IMR-90 (cell line): ENCODE data around the gene RASGRP1. TPM values are rescaled to one million over a fixed set of nuclear protein-coding genes. Genes with fewer than 3 reads are reported as not detected.
A peak's percentile ranks its signal among the peaks of the same experiment; 100 is the strongest.

Source experiments
- ATAC-seq: fragments of 200-7000 bp; cut with Tn5 transposase; 2 replicates; pipeline ENCODE4 v1.9.1; 2020; ENCODE audit warnings: low read depth, mild to moderate bottlenecking, moderate library complexity
- BruUV-seq: library from RNA; stranded (reverse); fragments of 400-500 nt; replicated peaks from 2 replicates; lab custom pipeline; 2021; lab: Mats Ljungman, UMichigan
- CTCF ChIA-PET: fragments of 300-600 bp; formaldehyde crosslinking; extraction: SDS; loops from one replicate; lab custom pipeline; 2021; ENCODE audit warnings: antibody characterized with exemption; lab: Yijun Ruan, JAX
- POLR2A ChIA-PET: fragments of 300-600 bp; sonication (Branson Sonifier 250); formaldehyde crosslinking; loops from one replicate; lab custom pipeline; 2022; ENCODE audit warnings: antibody characterized with exemption; ENCODE audit not compliant: unreplicated experiment; lab: Charles Lee
- DNase-seq: peaks from one replicate; pipeline ENCODE4 v3.0.0; 2013
- H2AFZ ChIP-seq: replicated peaks from 2 replicates; pipeline ENCODE3; 2013; ENCODE audit warnings: low read length, mild to moderate bottlenecking; ENCODE audit not compliant: poor library complexity
- H2AK5ac ChIP-seq: 2 replicates; pipeline ENCODE4 v1.6.1; 2013; ENCODE audit warnings: low read depth, low read length, inconsistent platforms
- H2AK9ac ChIP-seq: replicated peaks from 2 replicates; pipeline ENCODE3; 2013; ENCODE audit warnings: mild to moderate bottlenecking, low read depth, low read length, moderate library complexity; ENCODE audit not compliant: poor library complexity
- H2BK120ac ChIP-seq: 2 replicates; pipeline ENCODE4 v1.6.1; 2013; ENCODE audit warnings: low read depth, low read length, inconsistent platforms
- H2BK15ac ChIP-seq: 3 replicates; pipeline ENCODE4 v1.6.1; 2013; ENCODE audit warnings: low read depth, low read length, inconsistent platforms
- H2BK20ac ChIP-seq: 2 replicates; pipeline ENCODE4 v1.6.1; 2013; ENCODE audit warnings: low read depth, mild to moderate bottlenecking, inconsistent platforms, low read length, moderate library complexity
- H2BK5ac ChIP-seq: 2 replicates; pipeline ENCODE4 v1.6.1; 2013; ENCODE audit warnings: mild to moderate bottlenecking, low read depth, low read length, inconsistent platforms; ENCODE audit not compliant: poor library complexity, severe bottlenecking
- H3K14ac ChIP-seq: replicated peaks from 2 replicates; pipeline ENCODE4 v1.6.1; 2013; ENCODE audit warnings: low read depth, low read length, inconsistent platforms
- H3K18ac ChIP-seq: 2 replicates; pipeline ENCODE4 v1.6.1; 2013; ENCODE audit warnings: low read depth, low read length, control low read depth
- H3K23ac ChIP-seq: 2 replicates; pipeline ENCODE4 v1.6.1; 2013; ENCODE audit warnings: low read depth, low read length, inconsistent platforms
- H3K27ac ChIP-seq: 2 replicates; pipeline ENCODE4 v1.5.1; 2013; ENCODE audit warnings: mild to moderate bottlenecking, control low read depth, low read length; ENCODE audit not compliant: insufficient read depth
- H3K27me3 ChIP-seq: 2 replicates; pipeline ENCODE4 v1.6.1; 2013; ENCODE audit warnings: low read length; ENCODE audit not compliant: control insufficient read depth, insufficient read depth
- H3K36me3 ChIP-seq: 2 replicates; pipeline ENCODE4 v1.6.1; 2013; ENCODE audit warnings: low read length, mixed read lengths; ENCODE audit not compliant: control insufficient read depth, insufficient read depth
- H3K4ac ChIP-seq: 2 replicates; pipeline ENCODE4 v1.6.1; 2013; ENCODE audit warnings: low read depth, low read length, inconsistent platforms
- H3K4me1 ChIP-seq: 2 replicates; pipeline ENCODE4 v1.6.1; 2013; ENCODE audit warnings: low read length, mixed read lengths; ENCODE audit not compliant: control insufficient read depth, insufficient read depth
- H3K4me2 ChIP-seq: 2 replicates; pipeline ENCODE4 v1.6.1; 2013; ENCODE audit warnings: low read depth, mild to moderate bottlenecking, control low read depth, low read length, moderate library complexity
- H3K4me3 ChIP-seq: 2 replicates; pipeline ENCODE4 v1.5.1; 2013; ENCODE audit warnings: low read depth, mild to moderate bottlenecking, control low read depth, low read length, moderate library complexity; ENCODE audit not compliant: insufficient read depth
- H3K56ac ChIP-seq: 2 replicates; pipeline ENCODE4 v1.6.1; 2013; ENCODE audit warnings: low read length, inconsistent platforms; ENCODE audit not compliant: insufficient read depth; ENCODE audit errors: extremely low read depth
- H3K79me1 ChIP-seq, 2 experiments: 2 replicates each; pipeline ENCODE4 v1.6.1; 2013; ENCODE audit warnings: low read length in 2 of 2, inconsistent platforms in 1 of 2, low read depth in 1 of 2
- H3K9ac ChIP-seq: 2 replicates; pipeline ENCODE4 v1.6.1; 2013; ENCODE audit warnings: low read depth, low read length, control low read depth
- H3K9me1 ChIP-seq: 2 replicates; pipeline ENCODE4 v1.6.1; 2013; ENCODE audit warnings: low read length, inconsistent platforms; ENCODE audit not compliant: insufficient read depth
- H3K9me3 ChIP-seq: 2 replicates; pipeline ENCODE4 v1.6.1; 2013; ENCODE audit warnings: low read length; ENCODE audit not compliant: control insufficient read depth, insufficient read depth
- H4K20me1 ChIP-seq: 2 replicates; pipeline ENCODE4 v1.6.1; 2013; ENCODE audit warnings: low read length, inconsistent platforms; ENCODE audit not compliant: insufficient read depth
- H4K5ac ChIP-seq: 2 replicates; pipeline ENCODE4 v1.6.1; 2013; ENCODE audit warnings: mild to moderate bottlenecking, low read depth, low read length, control low read depth
- H4K8ac ChIP-seq, 2 experiments: 2 replicates each; pipeline ENCODE4 v1.6.1; 2013; ENCODE audit warnings: low read depth in 2 of 2, low read length in 2 of 2, control low read depth in 1 of 2, inconsistent platforms in 1 of 2
- H4K91ac ChIP-seq: 2 replicates; pipeline ENCODE4 v1.6.1; 2013; ENCODE audit warnings: low read depth, low read length, inconsistent platforms; ENCODE audit not compliant: insufficient read depth
- BHLHE40 ChIP-seq: fragments of 150-350 bp; IDR thresholded peaks from 2 replicates; pipeline ENCODE4 v1.6.1; 2016; ENCODE audit warnings: mild to moderate bottlenecking, low read depth, low read length
- CEBPB ChIP-seq: IDR thresholded peaks from 2 replicates; pipeline ENCODE4 v1.6.1; 2012; ENCODE audit warnings: low read depth, low read length, improper control_type of control experiment
- CHD1 ChIP-seq: IDR thresholded peaks from 2 replicates; pipeline ENCODE4 v1.6.1; 2012; ENCODE audit warnings: low read depth, low read length, improper control_type of control experiment
- CTCF ChIP-seq: conservative IDR thresholded peaks from 2 replicates; pipeline ENCODE4 v1.5.1; 2012; ENCODE audit warnings: mild to moderate bottlenecking, low read depth, low read length, improper control_type of control experiment
- ELK1 ChIP-seq: fragments of 150-350 bp; IDR thresholded peaks from 2 replicates; pipeline ENCODE4 v1.6.1; 2016; ENCODE audit warnings: low read depth, mild to moderate bottlenecking, low read length, moderate library complexity, borderline replicate concordance
- FOS ChIP-seq: fragments of 150-350 bp; IDR thresholded peaks from 2 replicates; pipeline ENCODE4 v1.6.1; 2016; ENCODE audit warnings: low read depth, low read length
- MAFK ChIP-seq: IDR thresholded peaks from 2 replicates; pipeline ENCODE4 v1.6.1; 2012; ENCODE audit warnings: low read depth, low read length, improper control_type of control experiment
- MAZ ChIP-seq: IDR thresholded peaks from 2 replicates; pipeline ENCODE4 v1.6.1; 2012; ENCODE audit warnings: low read depth, mild to moderate bottlenecking, low read length, improper control_type of control experiment, moderate library complexity, borderline replicate concordance
- MXI1 ChIP-seq: IDR thresholded peaks from 2 replicates; pipeline ENCODE4 v1.6.1; 2012; ENCODE audit warnings: low read depth, mild to moderate bottlenecking, low read length, moderate library complexity, borderline replicate concordance
- NFE2L2 ChIP-seq: fragments of 150-350 bp; IDR thresholded peaks from 2 replicates; pipeline ENCODE4 v1.6.1; 2016; ENCODE audit warnings: low read depth, mild to moderate bottlenecking, low read length
- POLR2A ChIP-seq: IDR thresholded peaks from 2 replicates; pipeline ENCODE4 v1.6.1; 2012; ENCODE audit warnings: mild to moderate bottlenecking, low read depth, low read length
- RAD21 ChIP-seq: IDR thresholded peaks from 2 replicates; pipeline ENCODE4 v1.6.1; 2012; ENCODE audit warnings: low read length, improper control_type of control experiment
- RCOR1 ChIP-seq: IDR thresholded peaks from 2 replicates; pipeline ENCODE4 v1.6.1; 2012; ENCODE audit warnings: mild to moderate bottlenecking, low read length, improper control_type of control experiment; ENCODE audit not compliant: insufficient replicate concordance
- RFX5 ChIP-seq: IDR thresholded peaks from 2 replicates; pipeline ENCODE4 v1.8.0; 2012; ENCODE audit warnings: low read depth, mild to moderate bottlenecking, low read length, moderate library complexity
- SMC3 ChIP-seq: fragments of 150-350 bp; IDR thresholded peaks from 2 replicates; pipeline ENCODE4 v1.6.1; 2016; ENCODE audit warnings: low read depth, mild to moderate bottlenecking, antibody characterized with exemption, low read length, moderate library complexity
- USF2 ChIP-seq: fragments of 150-350 bp; IDR thresholded peaks from 2 replicates; pipeline ENCODE4 v1.6.1; 2017; ENCODE audit warnings: mild to moderate bottlenecking, antibody characterized with exemption, low read length, low read depth
- WGBS, 2 experiments: methylation state at CpG; one replicate each; pipeline versions ENCODE4 v1.1.5 to v1.1.7; 2013; ENCODE audit warnings: missing lambda C conversion rate in 2 of 2; ENCODE audit not compliant: insufficient read length in 1 of 2; ENCODE audit errors: extremely low coverage in 2 of 2; 5-methylcytosine and 5-hydroxymethylcytosine counted together
- dilution Hi-C: fragments of 300-500 bp; cut with HindIII; formaldehyde crosslinking; loops from one replicate; pipeline ENCODE4 v1.14.3; 2018; ENCODE audit warnings: low sequenced_read_pairs; ENCODE audit not compliant: unreplicated experiment
- in situ Hi-C: fragments of 300-500 bp; cut with MboI; formaldehyde crosslinking; loops from 3 replicates; pipeline ENCODE4 v1.14.3; 2019; ENCODE audit warnings: low sequenced_read_pairs, inconsistent platforms, mixed read lengths
- intact Hi-C: fragments of 100-400 bp; cut with micrococcal nuclease; formaldehyde crosslinking; loops from 2 replicates; pipeline ENCODE4 v1.10.0; 2022
- polyA plus RNA-seq, 3 experiments: library from polyadenylated mRNA; depleted of rRNA; stranded (reverse); fragments of >200 nt; gene quantifications; 2 replicates each; pipeline ENCODE4 v1.2.3, GENCODE V29; 2012; ENCODE audit warnings: low replicate concordance in 1 of 3
- total RNA-seq: library from RNA; depleted of rRNA; stranded (reverse); fragments of >200 nt; gene quantifications from 2 replicates; pipeline ENCODE4 v1.2.3, GENCODE V29; 2012

RASGRP1 gene
- total and polyA plus RNA-seq, 2 of the 4 experiments (the other 2 are of a cell fraction): 1.4 to 3.2 TPM

GRCh38 chr15:38562278-38562677, 2.3 kb downstream of the RASGRP1 start:
- dilution Hi-C loops (no loop called here), intact Hi-C loops (no loop called here), in situ Hi-C loops (no loop called here)
- WGBS, 2 experiments: no CpG with 5 or more reads among the region's 3 CpGs
- H3K36me3 ChIP-seq: no peaks in the 10 kb centered on the region
- H3K27me3 ChIP-seq: peaks cover 21% of the 10 kb centered on the region
- H3K14ac ChIP-seq: no peak overlapping the region
- H3K9ac ChIP-seq: no peak overlapping the region
- H2BK120ac ChIP-seq: no peak overlapping the region
- H2BK20ac ChIP-seq: no peak overlapping the region
- H3K4me1 ChIP-seq: peaks cover 12% of the 10 kb centered on the region
- no peaks in the 10 kb centered on the region for H3K79me1 ChIP-seq
- CTCF ChIA-PET: no interaction called here
- no peak overlapping the region for H2BK15ac ChIP-seq
- H2AK5ac ChIP-seq: 0 out of 2 replicates have a peak overlapping the region, but pooled peaks have one; percentile 2
- no peak for ATAC-seq
- DNase-seq: no peak
- no peak overlapping the region for H2AK9ac ChIP-seq
- H2AFZ ChIP-seq: no peak overlapping the region
- no peak overlapping the region for H3K56ac ChIP-seq
- no peaks in the 10 kb centered on the region for H4K20me1 ChIP-seq
- H3K18ac ChIP-seq: no peak overlapping the region
- BruUV-seq: no TSS peak
- H3K23ac ChIP-seq: no peak overlapping the region
- H3K4me2 ChIP-seq: no peak overlapping the region
- no peak overlapping the region for H3K4ac ChIP-seq
- no peak overlapping the region for H4K5ac ChIP-seq
- no peak overlapping the region for H3K27ac ChIP-seq
- TF ChIP-seq MAZ (no peak), USF2 (no peak), POLR2A (no peak), ELK1 (no peak), RAD21 (no peak), SMC3 (no peak), MAFK (no peak), FOS (no peak), CHD1 (no peak), NFE2L2 (no peak), RFX5 (no peak), MXI1 (no peak), CTCF (no peak), BHLHE40 (no peak), CEBPB (no peak), RCOR1 (no peak)
- H3K9me3 ChIP-seq: no peaks in the 10 kb centered on the region
- no peak overlapping the region for H4K8ac ChIP-seq
- H2BK5ac ChIP-seq: no peak overlapping the region
- POLR2A ChIA-PET: no interaction called here
- H4K91ac ChIP-seq: no peak overlapping the region
- H3K9me1 ChIP-seq: peaks cover 4% of the 10 kb centered on the region; the same call in 1 of the 2 replicates
- no peak overlapping the region for H3K4me3 ChIP-seq
